Measurements from ENCODE around the gene BLM. TPM values are rescaled to one million over a fixed set of nuclear protein-coding genes. Genes with fewer than 3 reads are reported as not detected.

Gene BLM
- total RNA-seq, 1 experiment from 2014 or later = 40.0 TPM

DNA sequence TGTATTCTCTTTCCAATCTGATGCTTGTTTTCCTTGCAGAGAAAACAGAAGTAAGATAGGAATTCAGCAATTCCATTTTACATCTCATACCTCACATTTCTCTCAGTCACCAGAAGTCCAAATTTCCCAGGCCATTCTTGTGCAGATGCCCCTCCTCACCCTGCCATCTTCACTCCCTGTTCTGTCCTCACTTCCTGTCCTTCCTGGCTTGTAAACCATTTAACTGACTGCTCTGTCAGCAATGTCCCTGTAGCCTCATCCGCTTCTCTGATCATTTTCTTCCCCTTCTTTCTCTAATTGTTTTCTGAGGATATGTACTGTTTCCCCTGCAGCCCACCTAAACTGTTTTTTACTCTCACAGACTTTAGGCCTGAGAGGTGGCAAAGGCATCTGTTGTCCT is 40.3 kb downstream of the BLM start:
- Histone ChIP-seq H3K27me3 (replicated peaks; ENCODE audit: insufficient read depth, low read depth, low read length, poor library complexity) (no peaks in the 10 kb centered on the region), H3K4me1 (ENCODE audit: insufficient read depth, low read length, poor library complexity, severe bottlenecking) (peaks cover 12% of the 10 kb centered on the region), H3K36me3 (ENCODE audit: insufficient read depth, low read length, poor library complexity, severe bottlenecking) (peaks cover 34% of the 10 kb centered on the region), H3K9me3 (ENCODE audit: low read depth, low read length, poor library complexity, severe bottlenecking) (no peaks in the 10 kb centered on the region), H3K27ac (ENCODE audit: low read depth, low read length, poor library complexity, severe bottlenecking) (no peak overlapping the region), H3K4me3 (ENCODE audit: low read depth, low read length, poor library complexity, severe bottlenecking) (no peak overlapping the region)
- no peak for DNase-seq (ENCODE audit: low spot score)
- no peak for TF ChIP-seq EZH2 (IDR thresholded peaks at IDR 0.05; ENCODE audit: borderline replicate concordance, low read depth, low read length, poor library complexity, severe bottlenecking)
- no peak for TF ChIP-seq CTCF (conservative IDR thresholded peaks at IDR 0.05; ENCODE audit: low read depth, low read length)
- BruUV-seq (replicated peaks) = no TSS peak
- CTCF ChIA-PET = no interaction called here
- POLR2A ChIA-PET (ENCODE audit: low non-redundant PET) = interaction anchor here (0.5 kb wide), 1 partner anchor 1844 kb away, joined by 5 read pairs; the partner anchor contains the start of gene MFGE8
- intact Hi-C loops (cut with micrococcal nuclease; ENCODE audit: unreplicated experiment) = no loop called here

DNA sequence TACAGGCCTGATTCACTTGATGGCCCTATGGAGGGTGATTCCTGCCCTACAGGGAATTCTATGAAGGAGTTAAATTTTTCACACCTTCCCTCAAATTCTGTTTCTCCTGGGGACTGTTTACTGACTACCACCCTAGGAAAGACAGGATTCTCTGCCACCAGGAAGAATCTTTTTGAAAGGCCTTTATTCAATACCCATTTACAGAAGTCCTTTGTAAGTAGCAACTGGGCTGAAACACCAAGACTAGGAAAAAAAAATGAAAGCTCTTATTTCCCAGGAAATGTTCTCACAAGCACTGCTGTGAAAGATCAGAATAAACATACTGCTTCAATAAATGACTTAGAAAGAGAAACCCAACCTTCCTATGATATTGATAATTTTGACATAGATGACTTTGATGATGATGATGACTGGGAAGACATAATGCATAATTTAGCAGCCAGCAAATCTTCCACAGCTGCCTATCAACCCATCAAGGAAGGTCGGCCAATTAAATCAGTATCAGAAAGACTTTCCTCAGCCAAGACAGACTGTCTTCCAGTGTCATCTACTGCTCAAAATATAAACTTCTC is 43.6 kb downstream of the BLM start:
- TF ChIP-seq CTCF (conservative IDR thresholded peaks at IDR 0.05; ENCODE audit: low read depth, low read length) (no peak), EZH2 (IDR thresholded peaks at IDR 0.05; ENCODE audit: borderline replicate concordance, low read depth, low read length, poor library complexity, severe bottlenecking) (no peak)
- peaks cover 23% of the 10 kb centered on the region for H3K36me3 ChIP-seq (ENCODE audit: insufficient read depth, low read length, poor library complexity, severe bottlenecking)
- H3K4me3 ChIP-seq (ENCODE audit: low read depth, low read length, poor library complexity, severe bottlenecking) = no peak overlapping the region
- H3K4me1 ChIP-seq (ENCODE audit: insufficient read depth, low read length, poor library complexity, severe bottlenecking) = peaks cover 12% of the 10 kb centered on the region
- intact Hi-C loops (cut with micrococcal nuclease; ENCODE audit: unreplicated experiment) = no loop called here
- ChIA-PET CTCF (no interaction called here), POLR2A (ENCODE audit: low non-redundant PET) (no interaction called here)
- no peaks in the 10 kb centered on the region for H3K27me3 ChIP-seq (replicated peaks; ENCODE audit: insufficient read depth, low read depth, low read length, poor library complexity)
- TSS peak; percentile 17 for BruUV-seq (replicated peaks)
- no peak overlapping the region for H3K27ac ChIP-seq (ENCODE audit: low read depth, low read length, poor library complexity, severe bottlenecking)
- no peak for DNase-seq (ENCODE audit: low spot score)
- no peaks in the 10 kb centered on the region for H3K9me3 ChIP-seq (ENCODE audit: low read depth, low read length, poor library complexity, severe bottlenecking)

GRCh38 chr15:90761629-90762028 is 44.5 kb downstream of the BLM start:
- ChIA-PET POLR2A (ENCODE audit: low non-redundant PET) (interaction anchor here (0.6 kb wide), 1 partner anchor 28 kb away, joined by 9 read pairs; no protein-coding TSS in a partner anchor), CTCF (no interaction called here)
- peaks cover 10% of the 10 kb centered on the region for H3K4me1 ChIP-seq (ENCODE audit: insufficient read depth, low read length, poor library complexity, severe bottlenecking)
- TF ChIP-seq CTCF (conservative IDR thresholded peaks at IDR 0.05; ENCODE audit: low read depth, low read length) = no peak
- TF ChIP-seq EZH2 (IDR thresholded peaks at IDR 0.05; ENCODE audit: borderline replicate concordance, low read depth, low read length, poor library complexity, severe bottlenecking) = no peak
- no TSS peak for BruUV-seq (replicated peaks)
- no peak overlapping the region for H3K4me3 ChIP-seq (ENCODE audit: low read depth, low read length, poor library complexity, severe bottlenecking)
- no peaks in the 10 kb centered on the region for H3K27me3 ChIP-seq (replicated peaks; ENCODE audit: insufficient read depth, low read depth, low read length, poor library complexity)
- H3K9me3 ChIP-seq (ENCODE audit: low read depth, low read length, poor library complexity, severe bottlenecking) = no peaks in the 10 kb centered on the region
- H3K36me3 ChIP-seq (ENCODE audit: insufficient read depth, low read length, poor library complexity, severe bottlenecking) = peaks cover 31% of the 10 kb centered on the region
- intact Hi-C loops (cut with micrococcal nuclease; ENCODE audit: unreplicated experiment) = no loop called here
- H3K27ac ChIP-seq (ENCODE audit: low read depth, low read length, poor library complexity, severe bottlenecking) = no peak overlapping the region
- DNase-seq (ENCODE audit: low spot score) = no peak
